Dermis blood vessel endothelial cell (primary cell): Measurements from ENCODE around the gene SFXN2. TPM values are rescaled to one million over a fixed set of nuclear protein-coding genes. Genes with fewer than 3 reads are reported as not detected.
A peak's percentile ranks its signal among the peaks of the same experiment; 100 is the strongest.
"Not testable (repeated sequence)": the region's sequence is repeated elsewhere in the genome, so short reads cannot be mapped to it uniquely, and the experiment has no call there.

Experiments used
- DNase-seq: peaks from one replicate; pipeline ENCODE4 v3.0.0; 2010
- total RNA-seq: library from RNA; depleted of rRNA; stranded (reverse); fragments of >200 nt; gene quantifications from 2 replicates; pipeline ENCODE4 v1.2.3, GENCODE V29; 2014

SFXN2 gene
- total RNA-seq: 7.1 and 13.7 TPM in 2 replicates

- peak; percentile 24 for DNase-seq
Measured at GRCh38 chr10:102714621-102715455, at the start of gene SFXN2. Gene SFXN2 (plus strand): TSS chr10:102714636. CDS start chr10:102726637, 12,001 bp downstream.

DNA sequence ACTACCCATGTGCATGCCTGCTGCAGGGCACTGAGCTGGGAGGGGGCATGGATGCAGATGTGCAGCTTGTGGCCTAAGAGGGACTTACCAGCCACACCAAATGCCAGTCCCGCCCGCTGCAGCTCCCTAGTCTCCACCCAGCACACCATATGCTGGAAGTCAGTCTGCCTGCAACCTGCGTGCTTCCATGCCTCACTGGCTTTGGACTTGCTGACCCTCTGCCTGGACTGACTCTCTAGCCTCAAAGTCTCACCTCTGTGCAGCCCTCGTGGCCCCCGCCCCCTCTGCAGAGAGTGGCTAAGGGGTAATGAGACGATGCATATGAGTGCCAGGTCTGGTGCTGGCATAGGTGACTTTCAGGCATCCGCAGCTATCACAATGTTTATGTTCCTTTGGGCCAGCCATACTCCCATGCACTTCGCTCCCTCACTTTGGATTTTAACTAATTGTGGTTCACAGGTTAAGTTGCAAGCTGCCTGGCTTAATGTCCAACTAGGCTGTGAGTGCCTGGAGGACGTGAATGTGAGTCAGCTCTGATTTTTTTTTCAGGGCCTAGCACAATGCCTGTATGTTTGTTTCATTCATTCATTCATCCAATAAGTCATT, 48.4 kb upstream of the SFXN2 start:
- no peak for DNase-seq

DNA sequence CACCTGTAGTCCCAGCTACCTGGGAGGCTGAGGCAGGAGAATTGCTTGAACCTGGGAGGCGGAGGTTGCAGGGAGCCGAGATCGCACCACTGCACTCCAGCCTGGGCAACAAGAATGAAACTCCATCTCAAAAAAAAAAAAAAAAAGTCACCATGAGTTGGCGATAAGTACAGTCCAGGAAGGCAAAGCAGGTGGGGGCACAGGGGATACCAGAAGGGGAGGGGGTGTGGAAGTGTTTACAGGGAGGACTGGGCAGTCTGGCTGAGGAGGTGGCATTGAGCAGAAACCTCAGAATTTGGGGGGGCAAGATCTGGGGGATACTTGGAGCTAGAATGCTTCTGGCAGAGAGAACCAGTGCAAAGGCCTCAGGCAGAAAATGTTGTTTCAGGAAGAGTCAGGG, 47.0 kb upstream of the SFXN2 start:
- not testable (repeated sequence) for DNase-seq

DNA sequence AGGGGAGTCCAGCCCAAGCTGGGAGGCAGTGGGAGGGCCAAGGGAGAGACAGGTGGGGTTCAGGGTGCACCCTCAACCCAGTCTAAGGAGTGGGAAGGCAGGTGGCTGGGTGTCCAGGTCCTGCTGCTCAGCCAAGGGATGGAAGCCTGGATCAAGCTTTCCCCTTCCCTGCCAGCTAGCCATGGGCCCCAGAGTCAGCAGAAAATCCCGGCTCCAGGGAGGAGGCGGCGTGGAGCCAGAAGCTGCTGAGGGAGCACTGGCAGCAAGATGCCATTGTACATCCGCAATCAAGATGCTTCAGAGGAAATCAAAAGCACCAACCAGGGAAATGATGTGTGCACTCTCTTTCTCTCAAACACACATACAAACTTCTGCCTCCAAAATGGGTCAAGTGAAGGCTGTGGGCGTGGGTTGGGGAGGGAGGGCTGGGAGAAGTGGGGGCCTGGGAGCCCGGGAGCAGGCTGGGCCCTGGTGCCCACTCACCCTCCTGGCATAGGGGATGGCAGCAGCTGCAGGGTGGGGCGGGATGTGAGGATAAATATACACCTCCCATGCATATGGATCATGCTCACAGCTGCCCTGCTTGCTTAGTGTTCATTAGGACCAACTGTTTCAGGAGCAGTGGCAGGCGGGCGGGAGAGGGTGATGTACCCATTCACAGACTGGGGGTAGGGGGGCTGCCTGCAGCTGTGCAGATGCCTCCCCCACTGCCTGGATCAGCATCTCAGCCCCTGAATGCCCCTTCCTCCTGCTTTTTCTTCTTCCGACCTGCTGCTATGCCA, 45.9 kb upstream of the SFXN2 start:
- no peak for DNase-seq

DNA sequence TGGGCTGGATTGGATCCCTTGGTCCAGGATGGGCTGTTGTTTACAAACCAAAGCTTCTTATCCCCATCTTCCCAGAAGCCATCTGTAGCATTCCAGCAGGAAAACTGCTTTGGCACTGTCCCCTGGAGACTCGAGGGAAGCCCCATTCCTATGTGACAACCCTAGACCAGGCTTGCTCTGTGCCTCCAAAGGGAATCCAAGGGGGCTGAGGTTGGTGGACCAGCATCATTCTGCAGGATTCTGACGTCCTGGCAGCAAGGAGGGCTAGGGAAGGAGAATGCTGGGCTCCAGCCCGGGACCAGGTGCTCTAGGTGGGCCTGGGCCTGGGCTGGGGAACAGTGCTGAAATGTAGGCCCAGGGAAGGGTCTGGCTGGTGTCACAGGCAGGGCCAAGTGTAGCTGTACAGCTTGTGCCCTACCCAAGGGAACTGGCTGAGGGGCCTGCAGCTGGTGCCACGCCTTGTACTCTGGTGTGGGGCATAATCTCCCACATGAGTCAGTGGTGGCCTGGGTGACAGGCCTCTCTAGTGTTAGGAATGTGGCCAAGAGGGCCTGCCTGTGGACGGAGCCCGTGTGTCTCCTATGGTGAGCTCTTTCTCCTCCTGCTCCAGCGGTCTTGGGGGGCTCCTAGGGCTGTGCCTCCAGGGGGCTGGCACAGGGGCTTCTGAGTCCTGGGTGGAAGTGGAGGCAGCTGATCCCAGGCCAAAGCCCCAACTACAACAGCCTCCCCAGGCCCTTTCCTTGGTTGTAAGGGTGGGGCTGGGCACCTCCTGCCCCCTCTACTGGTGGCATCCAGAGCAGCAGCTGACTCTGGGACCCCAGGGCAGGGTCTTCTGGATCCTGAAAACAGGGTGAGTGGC, 45.0 kb upstream of the SFXN2 start:
- no peak for DNase-seq

DNA sequence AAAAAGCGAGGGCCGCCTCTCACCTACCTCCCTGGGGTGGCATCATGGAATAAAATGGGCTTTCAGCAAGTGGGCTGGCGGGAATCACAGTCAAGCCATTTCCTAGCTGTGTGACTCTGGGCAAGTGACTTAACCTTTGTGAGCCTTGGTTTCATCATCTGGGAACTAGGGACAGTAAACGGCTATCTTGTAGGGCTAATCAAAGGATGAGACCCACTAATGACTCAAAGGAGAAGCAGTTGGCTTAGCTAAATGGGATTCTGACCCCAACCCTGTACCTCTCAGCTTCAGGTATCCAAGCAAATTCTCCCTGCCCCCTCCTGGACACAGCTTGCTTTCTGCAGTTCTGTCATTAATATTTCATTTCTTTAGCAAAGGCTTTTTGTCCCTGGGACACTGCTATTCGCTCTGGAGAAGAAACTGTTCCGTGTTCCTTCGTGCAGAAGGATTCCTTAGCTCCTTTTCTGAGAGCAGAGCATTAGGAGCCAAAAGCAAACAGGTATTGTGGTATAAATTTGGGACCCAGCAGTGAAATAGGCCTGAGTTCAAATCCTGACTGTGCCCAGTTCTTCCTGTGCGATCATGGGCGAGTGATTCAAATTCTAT, 44.3 kb upstream of the SFXN2 start:
- no peak for DNase-seq

DNA sequence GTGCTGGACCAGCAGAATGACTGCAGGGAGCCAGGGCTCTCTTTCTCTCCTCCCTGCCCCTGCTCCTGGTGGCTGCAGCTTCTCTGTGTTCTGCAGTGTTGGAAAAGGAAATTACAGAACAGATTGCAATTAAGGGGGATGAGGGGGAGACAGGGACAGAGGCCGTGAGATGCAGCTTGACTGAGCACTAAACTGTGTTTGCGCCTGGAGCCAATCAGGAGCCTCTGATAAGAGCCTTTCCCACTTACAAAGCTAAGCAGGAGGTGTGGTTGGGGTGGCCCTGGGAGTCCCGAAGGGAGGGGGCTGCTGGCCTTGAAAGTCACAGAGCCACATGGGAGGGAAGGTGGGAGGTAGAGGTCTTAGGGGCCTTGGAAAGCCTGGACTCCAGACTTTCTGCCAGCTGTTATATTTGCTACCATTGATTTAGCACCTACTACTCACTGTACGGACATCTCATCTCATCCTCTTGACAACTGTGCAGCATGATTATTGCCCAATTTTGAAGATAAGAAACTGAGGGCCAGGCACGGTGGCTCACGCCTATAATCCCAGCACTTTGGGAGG, 43.5 kb upstream of the SFXN2 start:
- DNase-seq: no peak

GRCh38 chr10:102673236-102673818, 41.1 kb upstream of the SFXN2 start:
- no peak for DNase-seq

- DNase-seq: peak; percentile 47
Measured at GRCh38 chr10:102673819-102674511, 40.5 kb upstream of the SFXN2 start.

GRCh38 chr10:102674566-102674965, 39.9 kb upstream of the SFXN2 start:
- no peak for DNase-seq

DNA sequence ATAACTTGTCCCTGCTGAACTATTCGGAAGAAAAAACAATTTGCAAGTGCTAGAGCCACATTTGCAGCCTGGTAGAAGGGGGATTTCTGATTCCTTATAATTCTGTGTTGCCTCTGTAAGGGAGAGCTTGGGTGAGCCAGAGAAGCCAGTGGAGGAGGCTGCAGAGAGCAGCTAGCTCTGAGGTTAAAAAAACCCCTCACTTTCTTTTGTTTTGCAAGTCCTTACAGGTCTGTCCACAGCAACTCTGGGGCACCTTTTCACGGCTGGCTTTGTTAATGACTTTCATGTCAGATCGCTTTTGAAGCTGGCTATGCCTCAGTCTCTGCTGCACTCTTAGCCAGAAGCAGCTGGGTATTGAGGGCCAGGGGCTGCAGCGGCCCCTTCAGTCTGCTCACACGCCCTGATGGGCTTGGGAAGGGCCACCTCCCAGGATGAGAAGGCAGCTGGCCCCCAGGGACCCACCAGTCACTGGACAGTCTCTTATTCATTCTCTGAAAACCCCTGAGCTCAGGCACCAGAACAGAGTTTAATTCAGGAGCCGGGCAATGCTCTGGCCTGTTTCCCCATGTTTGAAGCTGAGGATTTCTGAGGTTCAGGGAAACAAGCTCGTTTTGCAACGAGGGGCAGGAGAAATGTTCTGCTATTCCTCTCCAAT, 39.3 kb upstream of the SFXN2 start:
- DNase-seq: no peak

GRCh38 chr10:102675666-102676533, 38.5 kb upstream of the SFXN2 start:
- no peak for DNase-seq

- DNase-seq: no peak
Measured at GRCh38 chr10:102676534-102677315, 37.7 kb upstream of the SFXN2 start.

- no peak for DNase-seq
Measured at GRCh38 chr10:102677331-102678067, 36.9 kb upstream of the SFXN2 start.

DNA sequence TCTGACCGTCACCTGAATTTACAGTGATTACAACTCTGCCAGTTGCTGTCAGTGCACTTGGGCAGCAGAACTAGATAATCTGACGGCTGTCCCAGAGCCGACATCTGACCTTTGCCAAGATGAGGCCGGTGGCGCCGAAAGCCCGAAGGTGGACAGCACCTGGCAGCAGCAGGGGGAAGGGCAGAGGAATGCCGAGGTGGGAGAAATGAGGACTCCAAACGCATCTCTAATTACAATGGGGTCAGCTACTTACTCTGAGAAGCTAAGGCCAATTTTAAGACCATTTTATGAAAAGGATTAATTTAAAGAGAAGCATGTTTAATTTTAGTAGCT, 36.4 kb upstream of the SFXN2 start:
- no peak for DNase-seq

DNA sequence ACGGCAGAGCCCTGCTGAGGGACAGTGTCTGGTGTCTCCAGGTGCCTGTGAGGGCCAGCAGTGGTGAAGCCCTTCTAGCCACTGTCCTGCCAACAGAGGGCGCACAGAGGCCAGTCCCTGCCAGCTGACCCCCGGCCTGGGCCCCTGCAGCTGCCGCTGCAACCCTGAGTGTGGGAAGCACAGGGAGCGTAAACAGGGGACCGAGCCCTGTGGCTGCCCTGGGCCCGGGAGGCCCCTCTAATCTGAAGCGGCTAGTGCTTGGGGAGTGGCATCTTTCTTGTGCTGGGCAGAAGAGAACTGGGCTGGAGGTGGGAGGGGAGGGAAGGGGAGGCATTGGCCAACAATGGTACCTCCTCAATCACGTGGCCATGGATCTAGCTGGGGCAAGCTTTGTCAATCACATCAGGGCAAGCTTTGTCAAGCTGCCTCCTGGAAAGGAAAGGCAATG, 35.6 kb upstream of the SFXN2 start:
- DNase-seq: peak; percentile 79

GRCh38 chr10:102679596-102679995, 34.8 kb upstream of the SFXN2 start:
- DNase-seq: no peak

- no peak for DNase-seq
Measured at GRCh38 chr10:102681696-102682095, 32.7 kb upstream of the SFXN2 start.
